Measurements from ENCODE around the gene ZDHHC21.

ZDHHC21 gene

DNA sequence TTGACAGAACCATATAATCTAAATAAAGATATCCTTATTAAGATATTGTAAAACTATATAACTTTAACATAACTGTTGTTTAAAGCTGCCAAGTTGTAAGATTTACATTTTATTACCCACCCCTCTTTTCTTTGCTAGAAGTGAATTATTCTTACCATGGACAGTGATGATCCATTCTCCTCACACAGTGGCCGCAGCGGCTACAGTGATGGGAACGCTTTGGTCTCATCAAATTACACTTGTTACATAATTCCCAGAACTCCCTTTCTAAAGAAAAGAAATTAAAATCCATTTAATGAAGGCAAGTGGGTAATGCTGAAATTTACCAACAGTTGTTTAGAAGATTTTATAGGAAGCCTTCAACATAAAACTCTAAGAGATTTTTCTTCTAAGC, 31.2 kb downstream of the ZDHHC21 start:
- TF ChIP-seq ZNF274 (IDR thresholded peaks at IDR 0.05; ENCODE audit: low read depth, low read length): no peak
- no peak overlapping the region for H3K4me3 ChIP-seq (ENCODE audit: low read length)

DNA sequence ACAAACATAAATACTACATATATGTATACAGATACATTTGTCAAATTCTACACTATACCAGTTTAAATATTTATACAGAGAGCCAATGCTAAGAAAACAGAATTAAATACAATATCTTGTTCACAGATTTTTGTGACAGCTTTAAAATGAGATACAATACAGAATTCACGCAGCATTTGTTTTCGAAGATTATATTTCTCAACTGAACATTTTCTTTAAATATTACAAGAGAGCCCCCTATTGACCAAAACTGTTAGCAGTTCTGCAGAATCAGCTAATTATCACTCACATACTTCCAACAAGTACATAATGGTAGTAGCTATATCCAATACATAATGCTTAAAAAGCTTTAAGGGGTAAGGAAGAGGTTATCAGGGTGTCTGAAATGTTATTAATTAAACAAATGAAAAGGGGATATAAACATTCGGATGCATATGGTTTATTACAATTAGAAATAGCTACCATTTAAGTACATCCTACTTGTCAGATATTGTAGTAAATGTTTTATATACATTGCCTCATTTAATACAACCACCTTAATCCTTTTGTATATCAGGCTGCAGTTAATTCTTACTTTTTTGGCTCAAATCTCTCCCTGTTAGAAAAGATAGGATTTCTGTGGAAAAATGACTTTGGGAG, 31.7 kb downstream of the ZDHHC21 start:
- no peak overlapping the region for H3K4me3 ChIP-seq (ENCODE audit: low read length)
- TF ChIP-seq ZNF274 (IDR thresholded peaks at IDR 0.05; ENCODE audit: low read depth, low read length): no peak

DNA sequence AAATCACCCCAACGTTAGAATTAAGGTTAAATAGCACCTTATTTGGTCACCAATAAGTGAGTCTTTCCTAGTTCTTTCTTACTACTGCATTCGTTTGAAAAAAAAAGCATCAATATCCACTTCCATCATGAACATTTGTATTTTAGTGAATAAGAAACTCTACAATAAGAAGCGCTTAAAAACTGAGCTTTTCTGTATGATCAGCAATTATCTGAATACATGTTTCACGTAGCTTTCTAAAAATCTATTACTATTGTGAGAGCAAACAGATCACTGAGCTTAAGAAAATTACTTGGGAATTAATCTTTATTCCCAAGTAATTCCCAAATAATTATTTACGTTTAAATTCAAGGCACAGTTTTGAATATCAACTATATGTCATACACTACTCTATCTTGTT, 32.5 kb downstream of the ZDHHC21 start:
- no peak for TF ChIP-seq ZNF274 (IDR thresholded peaks at IDR 0.05; ENCODE audit: low read depth, low read length)
- H3K4me3 ChIP-seq (ENCODE audit: low read length): no peak overlapping the region

DNA sequence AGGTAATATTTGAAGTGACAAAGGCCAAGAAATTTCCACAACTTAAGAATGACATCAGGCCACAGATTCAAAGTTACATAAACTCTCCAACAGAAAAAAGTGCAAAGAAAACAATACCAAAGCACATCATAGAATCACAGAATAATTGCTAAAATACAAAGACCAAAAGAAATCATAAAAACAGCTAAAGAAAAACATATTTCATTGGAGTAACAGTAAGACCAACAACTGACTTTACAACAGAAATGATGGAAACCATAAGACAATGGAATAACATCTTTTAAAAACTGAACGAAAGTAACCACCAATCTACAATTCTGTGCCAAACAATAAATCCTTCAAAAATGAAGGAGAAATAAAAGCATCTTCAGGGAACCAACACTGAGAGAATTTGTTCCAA, 38.3 kb downstream of the ZDHHC21 start:
- H3K4me3 ChIP-seq (ENCODE audit: low read length): no peak overlapping the region
- no peak for TF ChIP-seq ZNF274 (IDR thresholded peaks at IDR 0.05; ENCODE audit: low read depth, low read length)

DNA sequence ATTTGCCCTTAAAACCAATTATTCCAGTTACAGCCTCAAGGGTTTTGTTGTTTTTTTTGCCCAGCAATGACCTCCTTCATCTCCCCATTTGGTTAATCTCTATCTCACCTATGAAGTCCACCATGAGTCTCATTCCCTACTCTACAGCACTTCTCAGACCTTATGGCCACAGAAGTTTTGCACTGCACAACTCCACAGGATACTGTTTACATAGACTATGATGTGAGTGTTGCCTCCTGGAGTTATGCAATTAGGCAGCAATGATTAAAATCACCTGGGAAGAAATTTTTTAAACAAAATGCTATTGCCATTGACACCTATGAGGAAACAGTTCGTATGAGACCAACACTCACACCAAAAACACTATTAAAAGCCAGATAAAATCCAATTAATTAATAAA, 39.7 kb downstream of the ZDHHC21 start:
- no peak for TF ChIP-seq ZNF274 (IDR thresholded peaks at IDR 0.05; ENCODE audit: low read depth, low read length)
- no peak overlapping the region for H3K4me3 ChIP-seq (ENCODE audit: low read length)

DNA sequence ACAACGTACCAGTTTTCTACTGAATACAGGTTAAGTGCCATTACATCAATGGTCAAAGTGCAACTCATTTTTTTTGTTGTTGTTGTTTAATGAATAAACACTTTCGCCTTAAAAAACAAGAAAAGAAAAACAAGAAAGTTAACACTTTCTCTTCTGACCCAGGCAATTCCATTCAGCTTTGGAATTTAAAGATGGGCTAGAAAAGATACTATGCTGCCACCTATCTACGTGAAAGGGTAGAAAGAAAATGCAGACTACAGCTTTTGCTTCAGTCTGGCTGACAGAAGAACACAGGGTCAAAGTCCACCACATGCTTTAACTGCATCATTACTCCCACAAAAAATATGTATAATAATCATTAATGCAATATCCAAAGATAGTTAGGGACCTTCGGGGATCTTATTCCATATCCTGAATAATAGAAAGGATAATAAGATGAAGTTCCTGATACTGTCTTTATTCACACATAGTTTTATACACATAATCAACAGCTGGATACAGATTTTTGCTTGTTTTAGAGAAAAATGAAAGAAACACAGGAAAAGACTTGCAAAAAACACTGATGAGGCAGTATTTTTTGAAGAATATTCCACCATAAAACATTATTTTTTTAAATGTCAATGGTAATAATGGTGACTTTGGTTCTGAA, 40.4 kb downstream of the ZDHHC21 start:
- no peak for TF ChIP-seq ZNF274 (IDR thresholded peaks at IDR 0.05; ENCODE audit: low read depth, low read length)
- H3K4me3 ChIP-seq (ENCODE audit: low read length): no peak overlapping the region

DNA sequence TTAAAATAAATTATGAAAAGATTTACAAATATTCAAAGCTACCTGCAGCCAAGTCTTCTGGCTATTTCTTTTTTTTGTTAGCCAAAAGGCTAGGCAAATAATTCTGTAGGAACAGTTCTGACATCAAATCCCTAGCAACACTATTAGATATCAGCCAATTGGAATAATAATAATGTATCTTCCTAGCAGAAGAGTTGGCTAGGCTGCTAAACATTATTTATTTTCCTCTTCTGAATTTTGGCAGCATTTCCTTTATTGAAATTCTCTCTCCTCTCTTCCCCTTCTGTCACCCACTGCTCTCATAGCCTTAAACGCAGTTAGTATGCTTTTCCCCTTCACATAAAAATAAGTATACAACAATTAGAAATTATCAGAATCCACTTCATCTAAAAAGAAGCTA, 42.6 kb downstream of the ZDHHC21 start:
- no peak overlapping the region for H3K4me3 ChIP-seq (ENCODE audit: low read length)
- no peak for TF ChIP-seq ZNF274 (IDR thresholded peaks at IDR 0.05; ENCODE audit: low read depth, low read length)

DNA sequence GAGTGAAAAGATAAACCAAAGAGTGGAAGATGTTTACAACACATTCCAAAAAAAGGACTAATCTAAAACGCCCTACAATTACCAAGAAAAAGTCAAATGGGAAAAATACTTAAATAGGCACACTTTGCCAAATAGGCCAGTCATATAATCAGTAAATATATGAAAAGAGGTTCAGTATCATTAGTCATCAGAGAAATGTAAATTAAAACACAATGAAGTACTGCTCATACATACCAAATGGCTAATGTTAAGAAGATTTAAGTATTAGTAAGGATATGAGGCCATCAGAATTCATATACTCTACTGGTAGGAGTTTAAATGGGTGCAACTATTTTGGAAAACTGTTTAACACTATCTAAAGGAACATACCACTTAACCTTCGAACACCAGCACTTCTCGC, 47.6 kb downstream of the ZDHHC21 start:
- H3K4me3 ChIP-seq (ENCODE audit: low read length): no peak overlapping the region
- no peak for TF ChIP-seq ZNF274 (IDR thresholded peaks at IDR 0.05; ENCODE audit: low read depth, low read length)

DNA sequence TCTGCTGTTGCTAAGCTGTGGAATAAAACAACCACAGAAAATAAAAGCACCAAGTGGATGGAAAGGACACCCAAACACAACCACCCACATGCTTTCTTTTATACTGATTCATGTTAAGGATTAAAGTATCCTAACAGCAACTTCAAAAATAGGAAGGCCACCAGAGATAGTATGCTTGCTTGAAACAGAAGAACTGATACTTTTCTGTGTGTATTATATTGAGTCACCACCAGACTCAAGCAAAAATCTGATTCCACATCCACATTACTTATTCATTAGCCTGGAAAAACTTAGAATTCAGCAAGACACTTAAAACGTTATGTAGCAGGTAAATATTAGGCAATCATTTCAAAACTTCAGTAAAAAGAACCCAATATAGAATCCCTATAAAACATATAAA, 52.3 kb downstream of the ZDHHC21 start:
- no peak overlapping the region for H3K4me3 ChIP-seq (ENCODE audit: low read length)
- TF ChIP-seq ZNF274 (IDR thresholded peaks at IDR 0.05; ENCODE audit: low read depth, low read length): no peak

DNA sequence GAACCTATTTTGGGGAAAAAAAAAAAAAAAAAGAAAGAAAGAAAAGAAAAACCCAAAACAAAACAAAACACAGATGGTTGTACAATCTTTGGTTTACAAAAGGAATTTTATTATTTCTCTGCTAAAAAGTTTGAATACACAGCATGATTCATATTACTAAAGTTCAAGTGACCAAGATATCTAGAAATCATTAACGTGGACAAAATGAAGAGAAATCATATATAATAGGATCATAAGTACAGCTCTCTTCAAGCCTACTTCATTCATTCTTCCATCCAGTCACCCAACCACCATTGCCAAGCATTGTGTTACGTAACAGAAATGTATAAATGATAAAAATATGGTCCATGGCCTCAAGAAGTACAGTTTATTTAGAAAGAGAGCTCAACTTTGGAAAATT, 52.9 kb downstream of the ZDHHC21 start:
- no peak overlapping the region for H3K4me3 ChIP-seq (ENCODE audit: low read length)
- TF ChIP-seq ZNF274 (IDR thresholded peaks at IDR 0.05; ENCODE audit: low read depth, low read length): no peak

DNA sequence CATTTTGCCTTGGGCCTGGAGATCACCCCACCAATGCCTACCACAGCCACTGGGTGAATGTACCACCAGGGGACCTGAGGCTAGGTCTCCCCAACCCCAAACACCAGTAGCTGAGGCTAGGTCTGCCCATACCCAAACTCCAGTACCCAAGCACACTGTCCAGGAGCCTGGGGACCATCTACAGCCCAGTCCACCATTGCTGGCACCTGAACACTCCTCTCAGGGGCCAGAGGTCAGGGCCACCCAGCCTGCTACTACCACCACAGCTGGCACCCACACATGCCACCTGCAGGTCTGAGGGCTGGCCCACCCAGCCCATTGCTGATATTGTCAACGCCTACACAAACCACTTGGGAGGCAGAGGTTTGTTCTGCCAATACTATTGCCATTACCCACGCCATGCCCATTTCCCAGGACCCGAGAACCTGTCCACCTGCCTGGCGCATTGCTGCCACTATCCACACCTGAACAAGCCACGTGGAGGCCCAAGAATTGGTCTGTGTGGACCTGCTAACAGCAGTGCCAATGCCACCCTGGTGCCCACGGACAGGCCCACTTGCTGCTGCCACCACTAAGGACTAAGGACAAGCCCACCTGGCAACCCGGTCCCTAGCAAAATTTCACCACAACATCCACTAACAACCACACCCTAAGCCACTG, 59.2 kb downstream of the ZDHHC21 start:
- TF ChIP-seq ZNF274 (IDR thresholded peaks at IDR 0.05; ENCODE audit: low read depth, low read length): no peak
- no peak overlapping the region for H3K4me3 ChIP-seq (ENCODE audit: low read length)

DNA sequence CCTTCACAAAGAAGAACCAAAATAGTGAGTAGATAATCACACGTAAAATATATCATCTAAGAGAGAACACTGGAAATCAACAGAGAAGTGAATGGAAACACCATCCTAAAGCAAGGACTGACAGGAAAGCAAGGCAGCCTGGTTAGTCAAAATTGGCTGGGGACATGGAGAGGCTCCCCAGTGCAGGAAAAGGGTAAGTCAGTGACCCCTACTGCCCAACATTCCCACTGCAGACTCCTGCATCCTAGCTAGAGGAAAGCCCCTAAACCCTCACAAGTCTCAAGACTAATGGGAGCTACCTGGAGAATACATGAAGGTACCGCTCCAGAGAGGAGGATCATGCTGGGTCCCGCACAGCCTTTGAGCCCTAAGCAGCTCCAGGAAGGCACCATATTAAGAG, 60.1 kb downstream of the ZDHHC21 start:
- H3K4me3 ChIP-seq (ENCODE audit: low read length): no peak overlapping the region
- TF ChIP-seq ZNF274 (IDR thresholded peaks at IDR 0.05; ENCODE audit: low read depth, low read length): no peak

DNA sequence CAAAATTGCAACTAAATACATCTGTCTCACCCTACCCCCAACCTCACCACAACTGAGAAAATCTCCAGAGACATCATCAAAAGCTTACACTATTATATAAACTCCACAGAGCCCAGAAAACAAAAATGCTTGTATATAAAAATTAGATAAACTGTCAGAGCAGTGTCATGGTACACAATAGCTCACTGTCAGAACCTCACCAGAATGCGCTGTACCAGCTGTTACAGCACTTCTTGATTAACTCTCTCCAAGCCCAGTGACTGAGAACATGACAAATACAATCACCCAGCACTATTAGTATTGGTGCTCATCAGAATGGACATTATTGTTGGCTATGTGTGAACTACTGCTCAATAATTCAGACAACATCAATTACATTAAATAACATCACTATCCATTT, 65.7 kb downstream of the ZDHHC21 start:
- H3K4me3 ChIP-seq (ENCODE audit: low read length): no peak overlapping the region
- TF ChIP-seq ZNF274 (IDR thresholded peaks at IDR 0.05; ENCODE audit: low read depth, low read length): no peak

DNA sequence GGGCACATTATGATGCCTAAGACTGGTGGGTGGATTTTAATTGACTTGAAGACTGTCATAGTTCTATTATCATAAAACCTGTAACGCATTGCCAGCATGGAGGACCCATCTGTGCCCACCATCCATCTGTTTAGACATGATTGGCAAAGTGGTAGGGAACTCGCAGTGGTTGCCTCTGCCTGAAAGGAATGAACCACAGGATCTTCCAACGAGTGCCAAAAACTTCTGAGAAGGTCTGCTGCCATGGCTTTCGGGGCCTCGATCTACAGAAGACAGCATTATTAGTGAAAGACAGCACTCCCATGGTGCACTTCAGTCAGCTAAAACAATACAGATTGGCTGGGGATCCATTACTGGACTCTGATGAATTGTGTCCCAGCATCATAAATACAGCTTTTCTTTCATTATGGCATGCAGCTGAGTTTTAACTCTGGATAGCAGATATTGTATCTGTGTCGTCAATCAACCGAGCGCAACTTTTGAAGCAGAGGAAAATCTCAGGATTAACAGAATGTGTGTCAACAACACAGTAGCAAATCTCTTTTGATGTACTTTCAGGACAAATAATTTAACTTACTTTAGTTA, 74.3 kb downstream of the ZDHHC21 start:
- no peak for TF ChIP-seq ZNF274 (IDR thresholded peaks at IDR 0.05; ENCODE audit: low read depth, low read length)
- no peak overlapping the region for H3K4me3 ChIP-seq (ENCODE audit: low read length)

All from GM08714 (cell line).